Erythroblast (primary cell): Measurements from ENCODE around the gene PASK.

ENCODE experiments used
- GATA1 ChIP-seq: IDR thresholded peaks from 2 replicates; pipeline ENCODE4 v1.6.1; 2011; ENCODE audit warnings: low read depth, mild to moderate bottlenecking, control low read depth, low read length, moderate library complexity
- POLR2A ChIP-seq: IDR thresholded peaks from 2 replicates; pipeline ENCODE4 v1.6.1; 2011; ENCODE audit warnings: mild to moderate bottlenecking, low read length

DNA sequence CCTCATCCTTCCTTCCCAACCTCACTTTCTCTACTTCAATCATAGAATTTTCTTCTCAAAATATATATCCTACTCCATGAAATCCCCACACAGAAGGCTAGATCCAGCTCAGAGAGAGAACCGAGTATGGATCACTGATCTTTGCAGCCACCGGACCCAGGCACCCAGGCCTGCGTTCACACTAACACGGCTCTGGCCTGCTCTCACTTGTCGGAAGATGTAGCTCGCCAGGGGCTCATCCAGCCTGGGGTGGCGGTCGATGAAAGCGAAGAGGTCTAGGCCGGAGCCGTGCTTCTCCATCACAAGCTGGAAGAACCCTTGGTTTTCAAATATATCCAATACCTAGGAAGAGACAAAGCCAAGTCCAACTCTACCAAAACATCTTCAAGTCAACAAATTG, 34.4 kb downstream of the PASK start:
- TF ChIP-seq POLR2A (no peak), GATA1 (no peak)
